Natural killer cell (primary cell): ENCODE measurements around the gene KDM4B. TPM values are rescaled to one million over a fixed set of nuclear protein-coding genes. Genes with fewer than 3 reads are reported as not detected.
A peak's percentile ranks its signal among the peaks of the same experiment; 100 is the strongest.
"Not testable (repeated sequence)": the region's sequence is repeated elsewhere in the genome, so short reads cannot be mapped to it uniquely, and the experiment has no call there.

Source experiments
- ATAC-seq, 3 donors: fragments of 150-1000 bp in 2 of 3; fragments of 200-7000 bp in 1 of 3; cut with Tn5 transposase; 1 replicate in 1 of 3; 2 replicates in 2 of 3; pipeline ENCODE4 v1.10.0; 2021; ENCODE audit warnings: mild to moderate bottlenecking in 2 of 3, moderate library complexity in 2 of 3
- DNase-seq, 2 donors: peaks; one replicate each; pipeline versions ENCODE4 v3.0.0 to v3.0.0-alpha.2; 2013 to 2021; ENCODE audit warnings: mixed read lengths in 1 of 2
- H3K27ac ChIP-seq: one replicate; pipeline ENCODE4 v1.5.1; 2013; ENCODE audit warnings: mild to moderate bottlenecking, low read length
- H3K27me3 ChIP-seq: one replicate; pipeline ENCODE4 v1.6.1; 2013; ENCODE audit warnings: low read length; ENCODE audit not compliant: control insufficient read depth, insufficient read depth
- H3K36me3 ChIP-seq: one replicate; pipeline ENCODE4 v1.6.1; 2013; ENCODE audit warnings: low read length; ENCODE audit not compliant: control insufficient read depth, insufficient read depth
- H3K4me1 ChIP-seq: one replicate; pipeline ENCODE4 v1.6.1; 2013; ENCODE audit warnings: low read length; ENCODE audit not compliant: control insufficient read depth, insufficient read depth
- H3K4me3 ChIP-seq: one replicate; pipeline ENCODE4 v1.5.1; 2013; ENCODE audit warnings: low read length
- H3K9me3 ChIP-seq: one replicate; pipeline ENCODE4 v1.6.1; 2013; ENCODE audit warnings: low read length; ENCODE audit not compliant: control insufficient read depth, insufficient read depth
- H3K27ac Mint-ChIP-seq, 2 donors: one replicate each; pipeline ENCODE4 v1.8.0; 2022; ENCODE audit warnings: mild to moderate bottlenecking in 2 of 2, mixed read lengths in 2 of 2, moderate library complexity in 1 of 2
- H3K27me3 Mint-ChIP-seq, 2 donors: one replicate each; pipeline ENCODE4 v1.8.0; 2022; ENCODE audit warnings: low read depth in 2 of 2, mixed read lengths in 2 of 2
- H3K36me3 Mint-ChIP-seq: one replicate; pipeline ENCODE4 v1.8.0; 2022; ENCODE audit warnings: mixed read lengths
- H3K4me1 Mint-ChIP-seq, 2 donors: one replicate each; pipeline ENCODE4 v1.8.0; 2022; ENCODE audit warnings: mixed read lengths in 2 of 2
- H3K4me3 Mint-ChIP-seq: one replicate; pipeline ENCODE4 v1.8.0; 2022; ENCODE audit warnings: mild to moderate bottlenecking, moderate library complexity, mixed read lengths
- H3K9me3 Mint-ChIP-seq, 2 donors: one replicate each; pipeline ENCODE4 v1.8.0; 2022; ENCODE audit warnings: mixed read lengths in 2 of 2
- WGBS: methylation state at CpG from one replicate; pipeline ENCODE4 v1.1.7; 2013; ENCODE audit warnings: missing lambda C conversion rate; ENCODE audit not compliant: insufficient coverage; 5-methylcytosine and 5-hydroxymethylcytosine counted together
- intact Hi-C: fragments of 100-400 bp; cut with micrococcal nuclease; formaldehyde crosslinking; loops from one replicate; pipeline ENCODE4 v1.14.2; 2022
- total RNA-seq, 4 donors: library from RNA; stranded (reverse); fragments of 120-200 nt in 1 of 4; gene quantifications; one replicate each; pipeline versions ENCODE4 v1.2.3 to v1.2.4, GENCODE V29; 2013 to 2022
- TF ChIP-seq, protein P1 (sequence below): fragments of 200-600 bp; IDR thresholded peaks from one replicate; pipeline ENCODE4 v1.8.0; 2022; ENCODE audit warnings: antibody characterized with exemption

The KDM4B gene
- total RNA-seq, 3 donors from 2014 or later (not counting 1 experiment from before 2014, with no cell fraction given): 68.0 to 73.5 (median 68.1) TPM

DNA sequence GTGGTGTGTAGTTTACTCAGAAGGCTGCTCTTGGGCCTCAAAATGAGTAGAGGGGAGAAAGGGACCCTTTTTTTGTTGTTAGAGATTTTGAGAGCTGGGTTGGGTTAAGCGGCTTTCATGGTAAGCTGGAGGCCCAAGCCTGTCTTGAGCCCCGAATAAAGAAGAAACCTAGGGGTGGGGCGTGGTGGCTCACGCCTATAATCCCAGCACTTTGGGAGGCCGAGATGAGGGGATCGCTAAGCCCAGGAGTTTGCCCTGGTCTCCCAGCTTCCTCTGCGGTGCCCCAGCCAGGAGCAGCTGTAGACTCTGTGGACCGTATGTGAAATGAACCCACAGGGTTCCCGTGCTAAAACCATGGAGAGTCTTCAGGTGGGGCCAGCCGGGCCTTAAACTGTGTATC is 56.1 kb downstream of the KDM4B start:
- H3K4me3 ChIP-seq: no peak overlapping the region
- H3K9me3 ChIP-seq: no peaks in the 10 kb centered on the region
- Mint-ChIP-seq H3K27ac (no peak overlapping the region), H3K27me3 (no peaks in the 10 kb centered on the region), H3K4me1 (peaks cover 16 to 36% of the 10 kb centered on the region in 2 donors), H3K36me3 (no peaks in the 10 kb centered on the region), H3K4me3 (no peak overlapping the region), H3K9me3 (no peaks in the 10 kb centered on the region)
- TF ChIP-seq, protein P1, sequence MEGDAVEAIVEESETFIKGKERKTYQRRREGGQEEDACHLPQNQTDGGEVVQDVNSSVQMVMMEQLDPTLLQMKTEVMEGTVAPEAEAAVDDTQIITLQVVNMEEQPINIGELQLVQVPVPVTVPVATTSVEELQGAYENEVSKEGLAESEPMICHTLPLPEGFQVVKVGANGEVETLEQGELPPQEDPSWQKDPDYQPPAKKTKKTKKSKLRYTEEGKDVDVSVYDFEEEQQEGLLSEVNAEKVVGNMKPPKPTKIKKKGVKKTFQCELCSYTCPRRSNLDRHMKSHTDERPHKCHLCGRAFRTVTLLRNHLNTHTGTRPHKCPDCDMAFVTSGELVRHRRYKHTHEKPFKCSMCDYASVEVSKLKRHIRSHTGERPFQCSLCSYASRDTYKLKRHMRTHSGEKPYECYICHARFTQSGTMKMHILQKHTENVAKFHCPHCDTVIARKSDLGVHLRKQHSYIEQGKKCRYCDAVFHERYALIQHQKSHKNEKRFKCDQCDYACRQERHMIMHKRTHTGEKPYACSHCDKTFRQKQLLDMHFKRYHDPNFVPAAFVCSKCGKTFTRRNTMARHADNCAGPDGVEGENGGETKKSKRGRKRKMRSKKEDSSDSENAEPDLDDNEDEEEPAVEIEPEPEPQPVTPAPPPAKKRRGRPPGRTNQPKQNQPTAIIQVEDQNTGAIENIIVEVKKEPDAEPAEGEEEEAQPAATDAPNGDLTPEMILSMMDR: no peak
- WGBS: 95% methylated on average over 10 of the region's 10 CpGs
- H3K27ac ChIP-seq: no peak overlapping the region
- H3K4me1 ChIP-seq: no peaks in the 10 kb centered on the region
- no peaks in the 10 kb centered on the region for H3K27me3 ChIP-seq
- intact Hi-C loops: no loop called here
- no peak for DNase-seq
- no peaks in the 10 kb centered on the region for H3K36me3 ChIP-seq
- no peak for ATAC-seq

DNA sequence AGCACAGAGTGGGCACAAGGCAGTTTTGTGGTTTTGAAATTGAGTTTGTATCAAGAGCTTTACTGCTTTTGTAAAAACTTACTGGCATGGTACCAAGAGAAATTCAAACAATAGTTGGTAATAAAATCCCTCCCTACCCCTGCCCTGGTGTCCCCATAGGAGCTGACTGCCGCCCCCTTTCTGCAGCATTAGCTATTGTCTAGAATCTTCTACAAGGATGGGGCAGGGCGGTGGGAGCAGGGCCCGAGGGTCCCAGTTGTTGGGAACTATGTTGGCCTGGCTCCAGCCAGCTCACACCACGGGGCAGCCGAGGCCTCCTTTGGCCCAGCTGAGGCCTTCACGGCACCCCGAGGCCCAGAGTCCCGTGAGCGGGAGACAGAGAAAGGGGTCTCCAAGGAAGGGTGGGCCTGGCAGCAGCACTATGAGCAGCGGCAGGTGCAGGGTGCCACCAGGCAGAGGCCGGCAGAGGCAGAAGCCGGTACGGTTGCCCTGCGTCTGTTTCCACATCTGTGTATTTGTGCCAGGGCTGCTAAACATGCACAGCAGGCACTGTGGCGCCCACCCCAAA is 57.9 kb downstream of the KDM4B start:
- TF ChIP-seq, protein P1: no peak
- no peak for DNase-seq
- Histone ChIP-seq H3K27me3 (no peaks in the 10 kb centered on the region), H3K27ac (no peak overlapping the region), H3K9me3 (no peaks in the 10 kb centered on the region), H3K4me1 (peaks cover 7% of the 10 kb centered on the region), H3K4me3 (no peak overlapping the region), H3K36me3 (no peaks in the 10 kb centered on the region)
- no peaks in the 10 kb centered on the region for H3K9me3 Mint-ChIP-seq
- H3K27ac Mint-ChIP-seq: no peak overlapping the region
- intact Hi-C loops: no loop called here
- no peaks in the 10 kb centered on the region for H3K36me3 Mint-ChIP-seq
- peaks cover 16 to 40% of the 10 kb centered on the region in 2 donors for H3K4me1 Mint-ChIP-seq
- no peak for ATAC-seq
- 93% methylated on average over 15 of the region's 15 CpGs for WGBS
- no peak overlapping the region for H3K4me3 Mint-ChIP-seq
- H3K27me3 Mint-ChIP-seq: no peaks in the 10 kb centered on the region

DNA sequence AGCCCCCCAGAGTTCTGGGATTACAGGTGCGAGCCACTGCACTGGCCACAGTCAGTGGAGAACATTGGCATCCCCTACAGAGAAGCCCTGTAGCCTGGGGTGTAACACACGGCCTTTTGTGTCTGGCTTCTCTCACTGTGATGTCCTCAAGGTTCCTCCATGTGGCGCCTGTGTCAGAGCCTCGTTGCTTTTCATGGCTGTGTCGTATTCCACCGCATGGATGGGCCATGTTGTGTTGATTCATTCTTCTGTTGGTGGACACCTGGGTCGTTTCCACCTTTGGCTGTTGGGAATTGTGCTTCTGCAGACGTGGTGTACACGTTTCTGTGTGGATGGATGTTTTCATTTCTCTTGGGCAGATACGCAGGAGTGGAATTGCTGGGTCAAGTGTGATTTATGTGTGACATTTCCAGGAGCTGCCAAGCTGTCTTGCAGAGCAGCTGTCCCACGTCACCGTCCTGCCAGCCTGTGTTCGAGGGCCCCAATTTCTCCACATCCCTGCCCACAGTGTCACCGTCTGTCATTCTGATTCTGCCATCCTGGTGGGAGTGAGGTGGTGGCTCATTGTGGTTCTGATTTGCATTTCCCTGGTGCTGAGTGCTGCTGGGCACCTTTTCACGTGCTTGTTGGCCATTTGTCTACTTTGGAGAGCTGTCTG is 59.4 kb downstream of the KDM4B start:
- Mint-ChIP-seq H3K9me3 (no peaks in the 10 kb centered on the region), H3K36me3 (no peaks in the 10 kb centered on the region), H3K27ac (no peak overlapping the region), H3K4me3 (no peak overlapping the region), H3K27me3 (no peaks in the 10 kb centered on the region), H3K4me1 (peaks cover 11 to 28% of the 10 kb centered on the region in 2 donors)
- Histone ChIP-seq H3K27ac (no peak overlapping the region), H3K36me3 (peaks cover 5% of the 10 kb centered on the region), H3K4me3 (no peak overlapping the region), H3K27me3 (no peaks in the 10 kb centered on the region), H3K4me1 (peaks cover 10% of the 10 kb centered on the region), H3K9me3 (no peaks in the 10 kb centered on the region)
- DNase-seq (no peak), ATAC-seq (no peak)
- intact Hi-C loops: no loop called here
- TF ChIP-seq, protein P1: no peak
- 92% methylated on average over 14 of the region's 15 CpGs for WGBS

DNA sequence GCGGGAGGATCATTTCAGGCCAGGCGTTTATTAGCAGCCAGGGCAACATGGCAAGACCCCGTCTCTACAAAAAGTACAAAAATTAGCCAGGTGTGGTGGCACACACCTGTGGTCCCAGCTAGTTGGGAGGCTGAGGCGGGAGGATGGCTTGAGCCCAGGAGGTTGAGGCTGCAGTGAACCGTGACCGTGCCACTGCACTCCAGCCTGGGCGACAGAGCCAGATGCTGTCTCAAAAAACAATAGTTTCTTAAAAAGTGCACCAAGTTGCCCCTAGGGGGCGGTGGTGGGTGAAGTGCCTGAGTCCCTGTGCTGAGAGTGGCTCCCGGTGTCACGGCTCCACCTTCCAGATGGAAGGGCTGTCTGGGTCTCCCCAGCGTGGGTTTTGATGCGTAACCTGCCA is 60.7 kb downstream of the KDM4B start:
- H3K9me3 Mint-ChIP-seq, H3K36me3 Mint-ChIP-seq, H3K27me3 ChIP-seq, H3K27ac ChIP-seq, H3K27ac Mint-ChIP-seq, H3K4me3 Mint-ChIP-seq, H3K4me3 ChIP-seq, H3K9me3 ChIP-seq, intact Hi-C loops, H3K27me3 Mint-ChIP-seq: not testable (repeated sequence)
- TF ChIP-seq, protein P1: peak; percentile 61
- peaks cover 11 to 28% of the 10 kb centered on the region in 2 donors for H3K4me1 Mint-ChIP-seq
- ATAC-seq (peak in 2 of 3 donors; percentile 51), DNase-seq (peak; percentile 48 to 79)
- H3K4me1 ChIP-seq: peaks cover 10% of the 10 kb centered on the region
- H3K36me3 ChIP-seq: peaks cover 14% of the 10 kb centered on the region
- WGBS: 65% methylated on average over 12 of the region's 12 CpGs
